ENCODE results near the gene GLIS1.
"Not testable (repeated sequence)": the region's sequence is repeated elsewhere in the genome, so short reads cannot be mapped to it uniquely, and the experiment has no call there.

The GLIS1 gene

GRCh38 chr1:53573522-53573921, 165.4 kb downstream of the GLIS1 start:
- in situ Hi-C loops (cut with HindIII; ENCODE audit: low sequenced_read_pairs) = no loop called here

GRCh38 chr1:53572815-53573173, 166.2 kb downstream of the GLIS1 start:
- in situ Hi-C loops (cut with HindIII; ENCODE audit: low sequenced_read_pairs) = no loop called here

- in situ Hi-C loops (cut with HindIII; ENCODE audit: low sequenced_read_pairs) = no loop called here
These were observed 166.7 kb downstream of the GLIS1 start for GRCh38 chr1:53572065-53572814.

- in situ Hi-C loops (cut with HindIII; ENCODE audit: low sequenced_read_pairs) = no loop called here
These were observed 170.4 kb downstream of the GLIS1 start for GRCh38 chr1:53568540-53568939.

- in situ Hi-C loops (cut with HindIII; ENCODE audit: low sequenced_read_pairs) = no loop called here
These were observed 171.1 kb downstream of the GLIS1 start for GRCh38 chr1:53567851-53568250.

GRCh38 chr1:53567450-53567849, 171.5 kb downstream of the GLIS1 start:
- in situ Hi-C loops (cut with HindIII; ENCODE audit: low sequenced_read_pairs) = no loop called here

- in situ Hi-C loops (cut with HindIII; ENCODE audit: low sequenced_read_pairs) = no loop called here
These were observed 175.4 kb downstream of the GLIS1 start for GRCh38 chr1:53563611-53564010.

GRCh38 chr1:53562981-53563379, 176.0 kb downstream of the GLIS1 start:
- in situ Hi-C loops (cut with HindIII; ENCODE audit: low sequenced_read_pairs) = no loop called here

- in situ Hi-C loops (cut with HindIII; ENCODE audit: low sequenced_read_pairs) = no loop called here
These were observed 176.5 kb downstream of the GLIS1 start for GRCh38 chr1:53562291-53562980.

GRCh38 chr1:53561503-53562105, 177.4 kb downstream of the GLIS1 start:
- in situ Hi-C loops (cut with HindIII; ENCODE audit: low sequenced_read_pairs) = no loop called here

- in situ Hi-C loops (cut with HindIII; ENCODE audit: low sequenced_read_pairs) = no loop called here
These were observed 178.1 kb downstream of the GLIS1 start for GRCh38 chr1:53560581-53561502.

GRCh38 chr1:53559854-53560580, 178.9 kb downstream of the GLIS1 start:
- in situ Hi-C loops (cut with HindIII; ENCODE audit: low sequenced_read_pairs) = no loop called here

- in situ Hi-C loops (cut with HindIII; ENCODE audit: low sequenced_read_pairs) = no loop called here
These were observed 179.6 kb downstream of the GLIS1 start for GRCh38 chr1:53559391-53559815.

- in situ Hi-C loops (cut with HindIII; ENCODE audit: low sequenced_read_pairs) = no loop called here
These were observed 180.1 kb downstream of the GLIS1 start for GRCh38 chr1:53558739-53559315.

GRCh38 chr1:53557830-53558738, 180.9 kb downstream of the GLIS1 start:
- in situ Hi-C loops (cut with HindIII; ENCODE audit: low sequenced_read_pairs) = no loop called here

- in situ Hi-C loops (cut with HindIII; ENCODE audit: low sequenced_read_pairs) = no loop called here
These were observed 181.6 kb downstream of the GLIS1 start for GRCh38 chr1:53557369-53557768.

GRCh38 chr1:53556657-53557227, 182.2 kb downstream of the GLIS1 start:
- in situ Hi-C loops (cut with HindIII; ENCODE audit: low sequenced_read_pairs) = no loop called here

- in situ Hi-C loops (cut with HindIII; ENCODE audit: low sequenced_read_pairs) = not testable (repeated sequence)
These were observed 183.2 kb downstream of the GLIS1 start for GRCh38 chr1:53555620-53556326.

Data from endothelial cell of hepatic sinusoid (primary cell).